Natural killer cell (primary cell): ENCODE measurements around the gene ITPR1. TPM values are rescaled to one million over a fixed set of nuclear protein-coding genes. Genes with fewer than 3 reads are reported as not detected.

ENCODE experiments used
- ATAC-seq, 3 donors: fragments of 150-1000 bp in 2 of 3; fragments of 200-7000 bp in 1 of 3; cut with Tn5 transposase; 1 replicate in 1 of 3; 2 replicates in 2 of 3; pipeline ENCODE4 v1.10.0; 2021; ENCODE audit warnings: mild to moderate bottlenecking in 2 of 3, moderate library complexity in 2 of 3
- DNase-seq, 2 donors: peaks; one replicate each; pipeline versions ENCODE4 v3.0.0 to v3.0.0-alpha.2; 2013 to 2021; ENCODE audit warnings: mixed read lengths in 1 of 2
- H3K27ac ChIP-seq: one replicate; pipeline ENCODE4 v1.5.1; 2013; ENCODE audit warnings: mild to moderate bottlenecking, low read length
- H3K27me3 ChIP-seq: one replicate; pipeline ENCODE4 v1.6.1; 2013; ENCODE audit warnings: low read length; ENCODE audit not compliant: control insufficient read depth, insufficient read depth
- H3K36me3 ChIP-seq: one replicate; pipeline ENCODE4 v1.6.1; 2013; ENCODE audit warnings: low read length; ENCODE audit not compliant: control insufficient read depth, insufficient read depth
- H3K4me1 ChIP-seq: one replicate; pipeline ENCODE4 v1.6.1; 2013; ENCODE audit warnings: low read length; ENCODE audit not compliant: control insufficient read depth, insufficient read depth
- H3K4me3 ChIP-seq: one replicate; pipeline ENCODE4 v1.5.1; 2013; ENCODE audit warnings: low read length
- H3K9me3 ChIP-seq: one replicate; pipeline ENCODE4 v1.6.1; 2013; ENCODE audit warnings: low read length; ENCODE audit not compliant: control insufficient read depth, insufficient read depth
- H3K27ac Mint-ChIP-seq, 2 donors: one replicate each; pipeline ENCODE4 v1.8.0; 2022; ENCODE audit warnings: mild to moderate bottlenecking in 2 of 2, mixed read lengths in 2 of 2, moderate library complexity in 1 of 2
- H3K27me3 Mint-ChIP-seq, 2 donors: one replicate each; pipeline ENCODE4 v1.8.0; 2022; ENCODE audit warnings: low read depth in 2 of 2, mixed read lengths in 2 of 2
- H3K36me3 Mint-ChIP-seq: one replicate; pipeline ENCODE4 v1.8.0; 2022; ENCODE audit warnings: mixed read lengths
- H3K4me1 Mint-ChIP-seq, 2 donors: one replicate each; pipeline ENCODE4 v1.8.0; 2022; ENCODE audit warnings: mixed read lengths in 2 of 2
- H3K4me3 Mint-ChIP-seq: one replicate; pipeline ENCODE4 v1.8.0; 2022; ENCODE audit warnings: mild to moderate bottlenecking, moderate library complexity, mixed read lengths
- H3K9me3 Mint-ChIP-seq, 2 donors: one replicate each; pipeline ENCODE4 v1.8.0; 2022; ENCODE audit warnings: mixed read lengths in 2 of 2
- WGBS: methylation state at CpG from one replicate; pipeline ENCODE4 v1.1.7; 2013; ENCODE audit warnings: missing lambda C conversion rate; ENCODE audit not compliant: insufficient coverage; 5-methylcytosine and 5-hydroxymethylcytosine counted together
- intact Hi-C: fragments of 100-400 bp; cut with micrococcal nuclease; formaldehyde crosslinking; loops from one replicate; pipeline ENCODE4 v1.14.2; 2022
- total RNA-seq, 4 donors: library from RNA; stranded (reverse); fragments of 120-200 nt in 1 of 4; gene quantifications; one replicate each; pipeline versions ENCODE4 v1.2.3 to v1.2.4, GENCODE V29; 2013 to 2022
- TF ChIP-seq, protein P1 (sequence below): fragments of 200-600 bp; IDR thresholded peaks from one replicate; pipeline ENCODE4 v1.8.0; 2022; ENCODE audit warnings: antibody characterized with exemption

ITPR1 gene
- total RNA-seq, 3 donors from 2014 or later (not counting 1 experiment from before 2014, with no cell fraction given): 86.7 to 123 (median 94.8) TPM

- no peaks in the 10 kb centered on the region for H3K4me1 ChIP-seq
- TF ChIP-seq, protein P1, sequence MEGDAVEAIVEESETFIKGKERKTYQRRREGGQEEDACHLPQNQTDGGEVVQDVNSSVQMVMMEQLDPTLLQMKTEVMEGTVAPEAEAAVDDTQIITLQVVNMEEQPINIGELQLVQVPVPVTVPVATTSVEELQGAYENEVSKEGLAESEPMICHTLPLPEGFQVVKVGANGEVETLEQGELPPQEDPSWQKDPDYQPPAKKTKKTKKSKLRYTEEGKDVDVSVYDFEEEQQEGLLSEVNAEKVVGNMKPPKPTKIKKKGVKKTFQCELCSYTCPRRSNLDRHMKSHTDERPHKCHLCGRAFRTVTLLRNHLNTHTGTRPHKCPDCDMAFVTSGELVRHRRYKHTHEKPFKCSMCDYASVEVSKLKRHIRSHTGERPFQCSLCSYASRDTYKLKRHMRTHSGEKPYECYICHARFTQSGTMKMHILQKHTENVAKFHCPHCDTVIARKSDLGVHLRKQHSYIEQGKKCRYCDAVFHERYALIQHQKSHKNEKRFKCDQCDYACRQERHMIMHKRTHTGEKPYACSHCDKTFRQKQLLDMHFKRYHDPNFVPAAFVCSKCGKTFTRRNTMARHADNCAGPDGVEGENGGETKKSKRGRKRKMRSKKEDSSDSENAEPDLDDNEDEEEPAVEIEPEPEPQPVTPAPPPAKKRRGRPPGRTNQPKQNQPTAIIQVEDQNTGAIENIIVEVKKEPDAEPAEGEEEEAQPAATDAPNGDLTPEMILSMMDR: no peak
- Mint-ChIP-seq H3K27ac (no peak overlapping the region), H3K9me3 (no peaks in the 10 kb centered on the region), H3K4me1 (peaks cover 6% of the 10 kb centered on the region in 2 donors), H3K4me3 (no peak overlapping the region), H3K36me3 (peaks cover 18% of the 10 kb centered on the region), H3K27me3 (no peaks in the 10 kb centered on the region)
- H3K9me3 ChIP-seq: no peaks in the 10 kb centered on the region
- H3K4me3 ChIP-seq: no peak overlapping the region
- ATAC-seq (no peak), DNase-seq (no peak)
- H3K27ac ChIP-seq: no peak overlapping the region
- H3K27me3 ChIP-seq: no peaks in the 10 kb centered on the region
- H3K36me3 ChIP-seq: peaks cover 37% of the 10 kb centered on the region
- intact Hi-C loops: no loop called here
- 98% methylated on average over 3 of the region's 3 CpGs for WGBS
Measured at GRCh38 chr3:4786431-4786830, 293.3 kb downstream of the ITPR1 start.

- Histone ChIP-seq H3K9me3 (no peaks in the 10 kb centered on the region), H3K27me3 (no peaks in the 10 kb centered on the region), H3K27ac (no peak overlapping the region), H3K4me1 (no peaks in the 10 kb centered on the region), H3K4me3 (no peak overlapping the region), H3K36me3 (peaks cover 36% of the 10 kb centered on the region)
- H3K4me1 Mint-ChIP-seq: peaks cover 6% of the 10 kb centered on the region in 2 donors
- no peaks in the 10 kb centered on the region for H3K9me3 Mint-ChIP-seq
- H3K27ac Mint-ChIP-seq: no peak overlapping the region
- no peak for DNase-seq
- no peaks in the 10 kb centered on the region for H3K27me3 Mint-ChIP-seq
- intact Hi-C loops: no loop called here
- H3K36me3 Mint-ChIP-seq: peaks cover 20% of the 10 kb centered on the region
- no peak for ATAC-seq
- TF ChIP-seq, protein P1: no peak
- no peak overlapping the region for H3K4me3 Mint-ChIP-seq
- 97% methylated on average over 4 of the region's 4 CpGs for WGBS
Measured at GRCh38 chr3:4791358-4791757, 298.2 kb downstream of the ITPR1 start.

GRCh38 chr3:4793311-4793710, 300.2 kb downstream of the ITPR1 start:
- intact Hi-C loops: no loop called here
- TF ChIP-seq, protein P1: no peak
- peaks cover 34% of the 10 kb centered on the region for H3K36me3 ChIP-seq
- H3K4me3 ChIP-seq: no peak overlapping the region
- no peak overlapping the region for H3K27ac ChIP-seq
- DNase-seq (no peak), ATAC-seq (no peak)
- no peak overlapping the region for H3K4me3 Mint-ChIP-seq
- no peak overlapping the region for H3K27ac Mint-ChIP-seq
- no peaks in the 10 kb centered on the region for H3K27me3 ChIP-seq
- no peaks in the 10 kb centered on the region for H3K9me3 ChIP-seq
- H3K4me1 ChIP-seq: no peaks in the 10 kb centered on the region
- H3K9me3 Mint-ChIP-seq: no peaks in the 10 kb centered on the region
- no peaks in the 10 kb centered on the region for H3K27me3 Mint-ChIP-seq
- H3K36me3 Mint-ChIP-seq: peaks cover 27% of the 10 kb centered on the region
- H3K4me1 Mint-ChIP-seq: peaks cover 5 to 11% of the 10 kb centered on the region in 2 donors
- WGBS: 98% methylated on average over 5 of the region's 5 CpGs

DNA sequence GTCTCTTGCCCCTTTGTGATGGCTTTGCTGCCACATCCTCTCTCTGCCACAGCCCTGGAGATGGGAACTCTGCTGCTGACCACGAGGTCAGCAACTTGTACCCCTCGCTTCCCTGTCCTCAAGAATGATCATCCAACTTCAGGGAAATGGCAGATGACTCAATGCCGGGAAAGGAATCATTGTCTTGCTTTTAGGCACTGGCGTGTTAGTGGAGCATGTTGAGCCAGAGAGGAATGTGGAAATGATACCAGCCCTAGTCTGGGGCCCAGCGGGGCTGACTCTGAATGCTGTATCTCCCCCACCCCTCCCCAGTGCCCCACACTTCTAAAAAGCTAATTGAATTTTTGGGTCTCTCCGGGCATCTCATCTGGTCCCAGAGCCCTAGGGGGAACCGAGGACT, 301.2 kb downstream of the ITPR1 start:
- no peaks in the 10 kb centered on the region for H3K4me1 ChIP-seq

More for the DNA sequence above, 301.2 kb downstream of the ITPR1 start:
- intact Hi-C loops: no loop called here
- DNase-seq (no peak), ATAC-seq (no peak)
- Histone ChIP-seq H3K36me3 (peaks cover 27% of the 10 kb centered on the region), H3K4me3 (no peak overlapping the region), H3K27ac (no peak overlapping the region), H3K27me3 (no peaks in the 10 kb centered on the region), H3K9me3 (no peaks in the 10 kb centered on the region)
- Mint-ChIP-seq H3K27ac (no peak overlapping the region), H3K9me3 (no peaks in the 10 kb centered on the region), H3K27me3 (no peaks in the 10 kb centered on the region), H3K4me1 (peaks cover 5 to 11% of the 10 kb centered on the region in 2 donors), H3K36me3 (peaks cover 27% of the 10 kb centered on the region), H3K4me3 (no peak overlapping the region)
- WGBS: 100% methylated on average over 7 of the region's 7 CpGs
- TF ChIP-seq, protein P1: no peak
